Measurements from ENCODE around the gene USP9X. TPM values are rescaled to one million over a fixed set of nuclear protein-coding genes. Genes with fewer than 3 reads are reported as not detected.
"Not testable (repeated sequence)": the region's sequence is repeated elsewhere in the genome, so short reads cannot be mapped to it uniquely, and the experiment has no call there.

USP9X gene
- total RNA-seq, 2 experiments from 2014 or later, result 38.0 to 58.5 TPM

GRCh38 chrX:41275661-41276609 lies 190.7 kb downstream of the USP9X start:
- peak overlapping the region; percentile 68 for H3K4me3 ChIP-seq (ENCODE audit: low read depth, low read length, poor library complexity, severe bottlenecking)
- no peaks in the 10 kb centered on the region for H3K79me2 ChIP-seq (ENCODE audit: insufficient read depth, low read depth, low read length)
- ChIA-PET POLR2A (interaction anchor here (0.5 to 1.0 kb wide), 4 partner anchors 58 to 646 kb away, joined by 3 to 6 read pairs (median 4); partner anchors contain the start of gene DDX3X), CTCF (ENCODE audit: unreplicated experiment) (no interaction called here)
- no TSS peak for BruUV-seq (replicated peaks)
- DNase-seq (ENCODE audit: low spot score), result peak; percentile 66
- no peaks in the 10 kb centered on the region for H3K9me2 ChIP-seq (ENCODE audit: insufficient read depth, low read length)
- H3K4me1 ChIP-seq (ENCODE audit: insufficient read depth, low read length, poor library complexity, severe bottlenecking), result peaks cover 20% of the 10 kb centered on the region
- peak overlapping the region; percentile 77 for H3K27ac ChIP-seq (ENCODE audit: low read depth, low read length, poor library complexity, severe bottlenecking)
- no peaks in the 10 kb centered on the region for H4K20me1 ChIP-seq (ENCODE audit: insufficient read depth, low read length)
- peak overlapping the region; percentile 81 for H3K4me2 ChIP-seq (ENCODE audit: low read length)
- H3K9me3 ChIP-seq (ENCODE audit: low read length), result no peaks in the 10 kb centered on the region
- H3K36me3 ChIP-seq (ENCODE audit: insufficient read depth, low read length), result no peaks in the 10 kb centered on the region
- H2AFZ ChIP-seq (ENCODE audit: low read length), result peak overlapping the region; percentile 88
- intact Hi-C loops (cut with micrococcal nuclease; ENCODE audit: unreplicated experiment), result loop anchor here (1.0 to 10.0 kb wide), 4 partner anchors 57 to 279 kb away; no protein-coding TSS in a partner anchor
- TF ChIP-seq EZH2phosphoT487 (IDR thresholded peaks at IDR 0.05; ENCODE audit: borderline replicate concordance, low read depth, low read length), result no peak
- TF ChIP-seq CTCF (conservative IDR thresholded peaks at IDR 0.05; ENCODE audit: low read length), result peak; percentile 68

- peak; percentile 57 for DNase-seq (ENCODE audit: low spot score)
- Histone ChIP-seq H3K27ac (ENCODE audit: low read depth, low read length, poor library complexity, severe bottlenecking) (peak overlapping the region; percentile 77), H2AFZ (ENCODE audit: low read length) (peak overlapping the region; percentile 88)
Measured at GRCh38 chrX:41276661-41277506, 191.6 kb downstream of the USP9X start.

GRCh38 chrX:41282307-41282706 lies 197.1 kb downstream of the USP9X start:
- H3K4me1 ChIP-seq (ENCODE audit: insufficient read depth, low read length, poor library complexity, severe bottlenecking); intact Hi-C loops (cut with micrococcal nuclease; ENCODE audit: unreplicated experiment); H3K4me3 ChIP-seq (ENCODE audit: low read depth, low read length, poor library complexity, severe bottlenecking); POLR2A ChIA-PET; H3K27ac ChIP-seq (ENCODE audit: low read depth, low read length, poor library complexity, severe bottlenecking); H3K36me3 ChIP-seq (ENCODE audit: insufficient read depth, low read length); H3K4me2 ChIP-seq (ENCODE audit: low read length); H4K20me1 ChIP-seq (ENCODE audit: insufficient read depth, low read length); BruUV-seq (replicated peaks); H2AFZ ChIP-seq (ENCODE audit: low read length); CTCF ChIA-PET (ENCODE audit: unreplicated experiment); H3K9me2 ChIP-seq (ENCODE audit: insufficient read depth, low read length); H3K9me3 ChIP-seq (ENCODE audit: low read length); H3K79me2 ChIP-seq (ENCODE audit: insufficient read depth, low read depth, low read length); DNase-seq (ENCODE audit: low spot score): not testable (repeated sequence)

More at GRCh38 chrX:41276661-41277506, 191.6 kb downstream of the USP9X start:
- no peak for TF ChIP-seq CTCF (conservative IDR thresholded peaks at IDR 0.05; ENCODE audit: low read length)
- no peak for TF ChIP-seq EZH2phosphoT487 (IDR thresholded peaks at IDR 0.05; ENCODE audit: borderline replicate concordance, low read depth, low read length)
- H3K36me3 ChIP-seq (ENCODE audit: insufficient read depth, low read length), result no peaks in the 10 kb centered on the region
- peaks cover 20% of the 10 kb centered on the region for H3K4me1 ChIP-seq (ENCODE audit: insufficient read depth, low read length, poor library complexity, severe bottlenecking)
- H3K4me3 ChIP-seq (ENCODE audit: low read depth, low read length, poor library complexity, severe bottlenecking), result peak overlapping the region; percentile 68
- CTCF ChIA-PET (ENCODE audit: unreplicated experiment), result no interaction called here
- no TSS peak for BruUV-seq (replicated peaks)
- intact Hi-C loops (cut with micrococcal nuclease; ENCODE audit: unreplicated experiment), result loop anchor here (1.0 to 10.0 kb wide), 4 partner anchors 56 to 278 kb away; no protein-coding TSS in a partner anchor
- POLR2A ChIA-PET, result interaction anchor here (0.6 to 1.0 kb wide), 4 partner anchors 57 to 645 kb away, joined by 3 to 6 read pairs (median 4); partner anchors contain the start of gene DDX3X
- peak overlapping the region; percentile 81 for H3K4me2 ChIP-seq (ENCODE audit: low read length)
- H3K9me3 ChIP-seq (ENCODE audit: low read length), result no peaks in the 10 kb centered on the region
- H3K79me2 ChIP-seq (ENCODE audit: insufficient read depth, low read depth, low read length), result no peaks in the 10 kb centered on the region
- H3K9me2 ChIP-seq (ENCODE audit: insufficient read depth, low read length), result no peaks in the 10 kb centered on the region
- no peaks in the 10 kb centered on the region for H4K20me1 ChIP-seq (ENCODE audit: insufficient read depth, low read length)

- H2AFZ ChIP-seq (ENCODE audit: low read length); H3K9me2 ChIP-seq (ENCODE audit: insufficient read depth, low read length); CTCF ChIA-PET (ENCODE audit: unreplicated experiment): not testable (repeated sequence)
Measured at GRCh38 chrX:41285928-41286327, 200.7 kb downstream of the USP9X start.

More at GRCh38 chrX:41285928-41286327, 200.7 kb downstream of the USP9X start:
- H3K4me1 ChIP-seq (ENCODE audit: insufficient read depth, low read length, poor library complexity, severe bottlenecking); H3K27ac ChIP-seq (ENCODE audit: low read depth, low read length, poor library complexity, severe bottlenecking); POLR2A ChIA-PET; H3K4me2 ChIP-seq (ENCODE audit: low read length); H3K4me3 ChIP-seq (ENCODE audit: low read depth, low read length, poor library complexity, severe bottlenecking); H3K9me3 ChIP-seq (ENCODE audit: low read length); H3K36me3 ChIP-seq (ENCODE audit: insufficient read depth, low read length); H3K79me2 ChIP-seq (ENCODE audit: insufficient read depth, low read depth, low read length); H4K20me1 ChIP-seq (ENCODE audit: insufficient read depth, low read length); intact Hi-C loops (cut with micrococcal nuclease; ENCODE audit: unreplicated experiment); BruUV-seq (replicated peaks); DNase-seq (ENCODE audit: low spot score): not testable (repeated sequence)
